Testis (tissue), 3 donors: Measurements from ENCODE around the gene PNPLA1. TPM values are rescaled to one million over a fixed set of nuclear protein-coding genes. Genes with fewer than 3 reads are reported as not detected.

Experiments
- DNase-seq: peaks from one replicate; pipeline ENCODE4 v3.0.0-alpha.2; 2019
- H3K27ac ChIP-seq, 2 donors: fragments of 200-600 bp; sonication (generic); one replicate each; pipeline ENCODE4 v1.5.1; 2019
- H3K27me3 ChIP-seq: fragments of 200-600 bp; sonication (generic); one replicate; pipeline ENCODE4 v1.5.1; 2019
- H3K36me3 ChIP-seq: fragments of 200-600 bp; sonication (generic); one replicate; pipeline ENCODE4 v1.5.1; 2017; ENCODE audit warnings: low read depth; ENCODE audit errors: missing control alignments
- H3K4me1 ChIP-seq: fragments of 200-600 bp; sonication (generic); one replicate; pipeline ENCODE4 v1.5.1; 2019
- H3K4me3 ChIP-seq, 2 donors: fragments of 200-600 bp; sonication (generic); one replicate each; pipeline ENCODE4 v1.5.1; 2017 to 2019
- H3K9me3 ChIP-seq: fragments of 200-600 bp; sonication (generic); one replicate; pipeline ENCODE4 v1.5.1; 2017
- POLR2A ChIP-seq: fragments of 450-650 bp; IDR thresholded peaks from one replicate; pipeline ENCODE4 v1.6.1; 2017; ENCODE audit warnings: antibody characterized with exemption, mild to moderate bottlenecking, moderate library complexity
- WGBS, 2 donors: methylation state at CpG; one replicate each; pipeline ENCODE4 v1.1.5; 2018; 5-methylcytosine and 5-hydroxymethylcytosine counted together
- intact Hi-C: fragments of 100-400 bp; cut with DNase I; formaldehyde crosslinking; loops from one replicate; pipeline ENCODE4 v1.15.1; 2023; ENCODE audit warnings: low total_unique reads
- polyA plus RNA-seq: library from polyadenylated mRNA; stranded (reverse); fragments of 350-450 nt; fragmentation: Illumina TruSeq; extraction: RNeasy Lipid Tissue Mini Kit (QIAGEN cat#74804); gene quantifications from one replicate; pipeline ENCODE4 v1.2.3, GENCODE V29; 2014; ENCODE audit warnings: low read depth, low replicate concordance; ENCODE audit not compliant: insufficient read depth
- total RNA-seq, 2 donors: library from RNA; depleted of rRNA; stranded (reverse); fragments of >200 nt; gene quantifications; one replicate each; pipeline ENCODE4 v1.2.3, GENCODE V29; 2016
- TF ChIP-seq, protein P1 (sequence below), 3 experiments: fragments of 450-650 bp in 2 of 3; fragments of 200-600 bp in 1 of 3; sonication (generic) in 1 of 3; IDR thresholded peaks; one replicate each; pipeline ENCODE4 v1.5.1; 2016 to 2019; ENCODE audit warnings: antibody characterized with exemption in 3 of 3, mild to moderate bottlenecking in 2 of 3, moderate library complexity in 1 of 3

The PNPLA1 gene
- total and polyA plus RNA-seq, 3 donors from 2014 or later = 2.1 to 3.5 (median 2.4) TPM

DNA sequence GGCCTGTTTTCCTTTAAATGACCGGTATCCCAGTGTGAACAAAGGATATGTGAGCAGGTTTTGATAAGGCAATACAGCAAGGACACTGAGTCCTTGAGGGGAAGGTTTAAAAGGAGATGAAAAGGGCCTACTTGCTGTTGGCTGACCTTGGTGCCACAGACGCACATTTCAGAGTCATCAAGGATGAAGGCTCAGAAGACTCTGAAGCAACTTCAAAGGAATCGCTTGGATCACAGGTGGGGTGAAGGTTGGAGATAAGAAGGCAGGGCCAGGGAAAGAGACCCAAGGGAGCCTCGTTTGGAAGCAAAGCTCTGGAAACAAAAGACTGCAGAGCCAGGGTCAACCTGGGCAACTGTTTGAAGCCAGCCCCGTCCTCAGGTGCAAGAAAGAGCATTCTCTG is 30.1 kb upstream of the PNPLA1 start:
- 61 to 67% methylated on average over 5 of the region's 5 CpGs for WGBS, 2 donors
- intact Hi-C loops = no loop called here
- TF ChIP-seq, protein P1, sequence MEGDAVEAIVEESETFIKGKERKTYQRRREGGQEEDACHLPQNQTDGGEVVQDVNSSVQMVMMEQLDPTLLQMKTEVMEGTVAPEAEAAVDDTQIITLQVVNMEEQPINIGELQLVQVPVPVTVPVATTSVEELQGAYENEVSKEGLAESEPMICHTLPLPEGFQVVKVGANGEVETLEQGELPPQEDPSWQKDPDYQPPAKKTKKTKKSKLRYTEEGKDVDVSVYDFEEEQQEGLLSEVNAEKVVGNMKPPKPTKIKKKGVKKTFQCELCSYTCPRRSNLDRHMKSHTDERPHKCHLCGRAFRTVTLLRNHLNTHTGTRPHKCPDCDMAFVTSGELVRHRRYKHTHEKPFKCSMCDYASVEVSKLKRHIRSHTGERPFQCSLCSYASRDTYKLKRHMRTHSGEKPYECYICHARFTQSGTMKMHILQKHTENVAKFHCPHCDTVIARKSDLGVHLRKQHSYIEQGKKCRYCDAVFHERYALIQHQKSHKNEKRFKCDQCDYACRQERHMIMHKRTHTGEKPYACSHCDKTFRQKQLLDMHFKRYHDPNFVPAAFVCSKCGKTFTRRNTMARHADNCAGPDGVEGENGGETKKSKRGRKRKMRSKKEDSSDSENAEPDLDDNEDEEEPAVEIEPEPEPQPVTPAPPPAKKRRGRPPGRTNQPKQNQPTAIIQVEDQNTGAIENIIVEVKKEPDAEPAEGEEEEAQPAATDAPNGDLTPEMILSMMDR (IDR thresholded peaks at IDR 0.05) = no peak
- TF ChIP-seq POLR2A = no peak
- no peak overlapping the region for H3K4me3 ChIP-seq
- no peak overlapping the region for H3K27ac ChIP-seq
- no peaks in the 10 kb centered on the region for H3K9me3 ChIP-seq
- DNase-seq = no peak
- H3K4me1 ChIP-seq = peaks cover 5% of the 10 kb centered on the region
- H3K27me3 ChIP-seq = no peaks in the 10 kb centered on the region
- no peaks in the 10 kb centered on the region for H3K36me3 ChIP-seq

DNA sequence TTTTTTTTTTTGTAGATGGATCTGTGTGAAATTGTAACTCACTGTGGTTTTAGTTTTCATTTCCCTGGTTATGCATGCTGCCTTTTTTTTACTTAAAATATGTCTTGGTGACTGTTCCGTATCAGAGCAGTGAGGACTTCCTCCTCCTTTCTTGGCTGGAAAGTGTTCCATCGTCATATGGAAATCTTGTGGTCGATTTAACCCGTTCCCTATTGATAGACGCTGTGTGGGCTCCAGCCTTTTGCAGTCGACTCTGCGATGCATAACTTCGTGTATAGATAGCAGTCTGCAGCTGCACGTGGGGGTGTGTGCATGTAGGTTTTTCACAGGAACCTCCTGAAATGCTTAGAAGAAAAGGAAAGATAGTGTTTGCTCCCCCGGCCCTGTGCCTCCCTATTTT is 28.1 kb upstream of the PNPLA1 start:
- TF ChIP-seq, protein P1 (IDR thresholded peaks at IDR 0.05) = no peak
- TF ChIP-seq POLR2A = no peak
- no peaks in the 10 kb centered on the region for H3K9me3 ChIP-seq
- no peak overlapping the region for H3K4me3 ChIP-seq
- DNase-seq = no peak
- H3K4me1 ChIP-seq = peaks cover 5% of the 10 kb centered on the region
- no peaks in the 10 kb centered on the region for H3K36me3 ChIP-seq
- H3K27ac ChIP-seq = no peak overlapping the region
- H3K27me3 ChIP-seq = no peaks in the 10 kb centered on the region
- WGBS, 2 donors = 17 to 44% methylated on average over 10 of the region's 10 CpGs
- intact Hi-C loops = no loop called here

DNA sequence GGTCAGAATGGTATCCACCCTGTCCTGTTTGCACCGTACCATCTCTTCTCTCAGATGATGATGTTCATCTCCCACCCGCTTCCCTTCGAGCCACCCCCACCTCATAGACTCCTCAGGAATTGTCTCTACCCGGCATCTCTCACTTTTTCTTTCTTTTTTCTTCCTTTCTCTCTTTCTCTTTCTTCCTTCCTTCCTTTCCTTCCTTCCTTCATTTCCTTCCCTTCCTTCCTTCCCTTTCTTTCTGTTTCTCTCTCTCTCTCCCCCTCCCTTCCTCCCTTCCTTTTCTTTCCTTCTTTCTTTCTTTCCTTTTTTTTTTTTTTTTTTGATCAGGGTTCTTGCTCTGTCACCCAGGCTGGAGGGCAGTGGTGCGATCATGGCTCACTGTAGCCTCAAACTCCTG is 27.7 kb upstream of the PNPLA1 start:
- WGBS, 2 donors = 52% methylated on average over 5 of the region's 5 CpGs
- H3K9me3 ChIP-seq = no peaks in the 10 kb centered on the region
- intact Hi-C loops = no loop called here
- H3K27me3 ChIP-seq = no peaks in the 10 kb centered on the region
- peaks cover 5% of the 10 kb centered on the region for H3K4me1 ChIP-seq
- no peak overlapping the region for H3K27ac ChIP-seq
- no peaks in the 10 kb centered on the region for H3K36me3 ChIP-seq
- H3K4me3 ChIP-seq = no peak overlapping the region
- TF ChIP-seq, protein P1 (IDR thresholded peaks at IDR 0.05) = no peak
- TF ChIP-seq POLR2A = no peak
- DNase-seq = no peak

DNA sequence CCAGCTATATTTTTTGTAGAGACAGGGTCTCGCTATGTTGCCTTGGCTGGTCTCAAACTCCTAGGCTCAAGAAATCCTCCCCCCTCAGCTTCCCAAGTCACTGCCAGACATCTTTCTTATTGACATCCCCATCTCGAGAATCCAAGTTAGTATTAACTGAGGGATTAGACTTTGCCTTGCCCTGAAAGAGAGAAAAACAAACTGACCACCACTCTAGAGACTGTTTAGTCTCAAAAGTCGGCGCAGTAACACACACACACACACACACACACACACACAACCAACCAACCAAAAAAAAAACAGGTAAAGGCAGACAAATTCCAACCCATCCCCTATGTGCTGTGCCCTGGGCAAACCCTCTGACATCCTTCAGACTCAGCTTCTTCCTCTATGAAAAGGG is 27.2 kb upstream of the PNPLA1 start:
- Histone ChIP-seq H3K27me3 (no peaks in the 10 kb centered on the region), H3K36me3 (no peaks in the 10 kb centered on the region), H3K9me3 (no peaks in the 10 kb centered on the region), H3K4me1 (peaks cover 6% of the 10 kb centered on the region), H3K4me3 (no peak overlapping the region), H3K27ac (no peak overlapping the region)
- WGBS, 2 donors = 89 to 95% methylated on average over 4 of the region's 4 CpGs
- TF ChIP-seq, protein P1 (IDR thresholded peaks at IDR 0.05) = no peak
- TF ChIP-seq POLR2A = no peak
- DNase-seq = no peak
- intact Hi-C loops = no loop called here

DNA sequence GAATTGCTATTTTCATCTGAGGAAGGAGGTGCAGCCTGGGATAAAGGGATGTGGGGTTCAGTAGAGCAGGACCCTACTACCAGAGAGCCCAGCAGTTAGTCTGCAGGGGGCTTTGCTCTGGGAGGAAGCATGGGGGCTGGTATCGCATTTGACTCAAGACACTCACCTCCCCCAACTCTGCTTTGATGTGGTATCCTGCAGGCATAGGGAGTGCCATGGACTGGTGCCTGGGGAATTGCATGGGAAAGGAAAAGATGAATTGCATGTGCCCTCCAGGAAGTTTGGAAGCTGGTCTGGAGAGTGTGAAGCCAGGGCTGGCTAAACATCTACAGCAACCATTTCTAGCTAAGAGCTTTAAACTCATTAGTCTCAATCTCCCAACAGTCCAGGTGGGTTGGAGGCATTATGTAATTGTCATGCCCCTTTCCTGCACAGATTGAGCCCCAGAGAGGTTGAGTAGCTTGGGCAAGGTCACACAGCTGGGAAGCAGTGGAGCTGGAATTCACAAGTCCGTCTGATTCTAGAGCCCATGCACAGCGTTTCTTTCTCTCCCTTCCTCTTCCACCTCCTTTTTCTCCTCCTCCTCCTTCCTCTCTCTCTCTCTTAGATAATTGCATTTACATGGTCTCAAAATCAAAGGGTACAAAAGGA is 26.2 kb upstream of the PNPLA1 start:
- Histone ChIP-seq H3K27ac (no peak overlapping the region), H3K36me3 (no peaks in the 10 kb centered on the region), H3K4me3 (no peak overlapping the region), H3K27me3 (no peaks in the 10 kb centered on the region), H3K4me1 (peaks cover 13% of the 10 kb centered on the region), H3K9me3 (no peaks in the 10 kb centered on the region)
- intact Hi-C loops = no loop called here
- DNase-seq = no peak
- TF ChIP-seq, protein P1 (IDR thresholded peaks at IDR 0.05) = no peak
- no peak for TF ChIP-seq POLR2A
- whole genome bisulfite sequencing, 2 donors = 75 to 82% methylated on average over 3 of the region's 3 CpGs
